Neural progenitor cell (in vitro differentiated cells): ENCODE measurements around the gene DOP1B.

ENCODE experiments used
- EZH2 ChIP-seq: fragments of 200-600 bp; sonication (generic); IDR thresholded peaks from 2 replicates; pipeline ENCODE4 v1.6.1; 2017; ENCODE audit warnings: antibody characterized with exemption, mild to moderate bottlenecking, moderate library complexity
- TF ChIP-seq, protein P1 (sequence below): fragments of 200-600 bp; sonication (generic); IDR thresholded peaks from 2 replicates; pipeline ENCODE4 v1.5.1; 2017; ENCODE audit warnings: antibody characterized with exemption, mild to moderate bottlenecking

- no peak for TF ChIP-seq EZH2
- TF ChIP-seq, protein P1, sequence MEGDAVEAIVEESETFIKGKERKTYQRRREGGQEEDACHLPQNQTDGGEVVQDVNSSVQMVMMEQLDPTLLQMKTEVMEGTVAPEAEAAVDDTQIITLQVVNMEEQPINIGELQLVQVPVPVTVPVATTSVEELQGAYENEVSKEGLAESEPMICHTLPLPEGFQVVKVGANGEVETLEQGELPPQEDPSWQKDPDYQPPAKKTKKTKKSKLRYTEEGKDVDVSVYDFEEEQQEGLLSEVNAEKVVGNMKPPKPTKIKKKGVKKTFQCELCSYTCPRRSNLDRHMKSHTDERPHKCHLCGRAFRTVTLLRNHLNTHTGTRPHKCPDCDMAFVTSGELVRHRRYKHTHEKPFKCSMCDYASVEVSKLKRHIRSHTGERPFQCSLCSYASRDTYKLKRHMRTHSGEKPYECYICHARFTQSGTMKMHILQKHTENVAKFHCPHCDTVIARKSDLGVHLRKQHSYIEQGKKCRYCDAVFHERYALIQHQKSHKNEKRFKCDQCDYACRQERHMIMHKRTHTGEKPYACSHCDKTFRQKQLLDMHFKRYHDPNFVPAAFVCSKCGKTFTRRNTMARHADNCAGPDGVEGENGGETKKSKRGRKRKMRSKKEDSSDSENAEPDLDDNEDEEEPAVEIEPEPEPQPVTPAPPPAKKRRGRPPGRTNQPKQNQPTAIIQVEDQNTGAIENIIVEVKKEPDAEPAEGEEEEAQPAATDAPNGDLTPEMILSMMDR = peak; percentile 92
Observed at GRCh38 chr21:36125512-36126207, 31.0 kb upstream of the DOP1B start.
